GM18951 (cell line): ENCODE measurements around the gene TRIP11.

Experiments used
- POLR2A ChIP-seq: IDR thresholded peaks from 4 replicates; pipeline ENCODE4 v1.6.1; 2011; ENCODE audit warnings: mild to moderate bottlenecking; ENCODE audit not compliant: insufficient read length, insufficient read depth; ENCODE audit errors: extremely low read depth
- in situ Hi-C: fragments of 300-500 bp; cut with MboI; formaldehyde crosslinking; loops from one replicate; pipeline ENCODE4 v1.12.0; 2022; ENCODE audit warnings: low sequenced_read_pairs, mixed read lengths, inconsistent platforms; ENCODE audit not compliant: unreplicated experiment

The TRIP11 gene

DNA sequence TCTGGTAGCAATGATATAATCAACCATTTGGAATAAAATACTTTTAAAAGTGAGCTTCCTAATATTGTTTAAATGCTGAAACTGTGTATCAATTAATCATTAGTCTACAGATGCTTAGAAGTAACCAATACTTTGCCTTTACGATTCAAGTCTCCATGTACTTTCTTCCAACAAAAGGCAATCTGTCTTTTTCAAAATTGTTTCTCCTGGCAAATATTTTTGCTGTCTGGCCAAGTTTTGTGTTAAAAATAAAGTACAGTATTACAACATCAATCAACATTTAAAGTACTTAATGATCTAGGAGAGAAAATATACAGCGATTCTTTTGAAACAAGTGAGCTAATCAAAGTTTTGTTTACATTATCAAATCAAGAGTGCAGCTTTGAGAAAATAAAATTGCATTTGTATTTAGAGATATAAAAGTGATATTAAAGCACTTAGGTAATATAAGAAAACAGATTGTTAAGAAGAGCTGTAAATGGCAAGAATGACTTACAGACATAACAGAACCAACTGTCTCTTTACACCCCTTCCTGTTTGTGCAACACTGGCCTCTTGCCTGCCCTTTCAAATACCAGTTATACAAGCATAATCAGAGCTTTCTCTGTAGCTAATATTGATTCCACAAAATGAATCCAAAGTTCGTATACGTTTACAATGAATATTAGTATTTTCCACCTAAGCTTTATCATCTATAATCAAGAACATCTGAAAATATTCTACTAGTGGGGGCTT is 54.2 kb downstream of the TRIP11 start:
- in situ Hi-C loops = no loop called here
- TF ChIP-seq POLR2A = no peak

DNA sequence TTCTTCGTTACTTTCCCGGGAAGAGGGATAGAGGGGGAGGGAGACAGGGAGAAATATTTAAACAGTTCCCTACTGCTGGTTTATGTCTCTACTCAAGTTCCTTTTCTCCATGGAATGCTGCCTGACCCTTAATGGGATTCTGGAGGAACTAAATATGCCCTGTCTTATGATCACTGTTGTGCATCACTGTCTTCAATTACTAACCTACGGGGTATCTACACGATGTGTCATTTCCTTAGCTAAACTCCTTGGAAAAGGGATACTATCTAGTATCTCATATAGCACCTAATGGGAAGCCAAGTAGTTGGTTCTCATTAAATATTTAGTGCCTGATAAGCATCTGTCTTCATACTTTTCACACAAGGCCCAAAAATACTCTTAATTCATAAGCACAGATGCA is 54.9 kb downstream of the TRIP11 start:
- no peak for TF ChIP-seq POLR2A
- in situ Hi-C loops = no loop called here

DNA sequence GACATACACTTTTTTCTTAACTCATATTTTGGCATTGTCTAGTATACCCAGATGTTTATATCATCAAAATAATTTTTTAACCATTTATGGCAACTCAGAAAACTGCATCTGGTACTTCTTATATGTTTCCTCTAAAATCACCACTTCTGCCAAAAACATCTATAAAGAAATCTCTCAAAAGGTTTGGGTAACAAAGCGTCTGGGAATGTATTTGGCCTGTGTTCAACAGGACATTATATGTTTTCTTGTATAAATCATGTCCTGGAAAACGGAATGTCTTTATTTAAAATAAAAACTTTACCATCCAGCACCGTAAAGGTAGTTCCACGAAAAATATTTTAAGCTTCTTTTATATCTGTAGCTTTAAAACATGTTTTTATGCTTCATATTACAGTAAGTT is 56.3 kb downstream of the TRIP11 start:
- in situ Hi-C loops = no loop called here

DNA sequence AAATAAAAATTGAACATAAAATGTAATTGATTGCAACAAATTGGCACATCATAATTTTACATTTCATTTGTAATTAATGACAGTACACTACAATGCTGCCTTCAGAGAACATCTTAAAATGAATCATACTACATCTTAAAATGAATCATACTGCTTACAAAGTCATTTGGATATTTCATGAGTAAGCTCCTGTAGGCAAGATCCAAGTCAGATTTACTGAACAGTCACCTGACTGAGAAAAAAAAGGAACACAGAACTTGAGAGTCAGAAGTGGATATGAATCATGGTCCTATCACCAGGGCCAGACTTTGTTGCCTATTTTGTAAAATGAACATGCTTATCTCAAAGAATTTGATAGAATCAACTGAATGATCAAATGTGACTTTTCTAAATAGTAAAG is 59.7 kb downstream of the TRIP11 start:
- no peak for TF ChIP-seq POLR2A

More for the DNA sequence above, 56.3 kb downstream of the TRIP11 start:
- no peak for TF ChIP-seq POLR2A

GRCh38 chr14:91977884-91978283 is 62.0 kb downstream of the TRIP11 start:
- TF ChIP-seq POLR2A = no peak
- in situ Hi-C loops = no loop called here

More for the DNA sequence above, 59.7 kb downstream of the TRIP11 start:
- in situ Hi-C loops = no loop called here

- no peak for TF ChIP-seq POLR2A
- in situ Hi-C loops = no loop called here
Measured at GRCh38 chr14:91975763-91976162, 64.1 kb downstream of the TRIP11 start.

DNA sequence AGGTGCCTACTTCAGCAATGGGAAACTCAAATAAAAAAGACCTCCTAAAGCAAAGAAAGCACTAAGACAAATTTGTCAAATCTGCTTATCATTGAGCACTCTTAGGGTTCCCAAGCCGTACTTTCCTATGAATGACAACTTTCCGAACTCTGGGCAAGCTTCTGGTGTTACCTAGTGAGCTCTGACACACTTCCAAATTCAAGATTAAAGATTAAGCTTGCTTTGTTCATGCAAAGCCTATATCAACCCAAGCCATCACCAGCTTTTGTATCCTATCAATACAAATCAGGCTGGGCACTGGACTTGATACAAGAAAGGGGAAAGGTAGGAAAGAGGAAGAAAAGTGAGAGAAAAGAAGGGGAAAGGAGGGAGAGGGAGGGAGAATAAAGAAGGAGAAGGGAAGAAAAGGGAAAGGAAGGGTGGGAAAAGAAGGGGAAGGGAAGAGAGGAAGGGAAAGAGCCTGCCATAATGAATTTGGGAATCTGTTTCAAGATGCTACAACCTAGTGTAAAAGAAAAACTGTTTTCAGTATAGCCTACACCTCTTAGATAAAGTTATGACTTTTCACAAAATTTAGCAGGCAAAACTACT is 68.6 kb downstream of the TRIP11 start:
- in situ Hi-C loops = no loop called here
- TF ChIP-seq POLR2A = no peak

DNA sequence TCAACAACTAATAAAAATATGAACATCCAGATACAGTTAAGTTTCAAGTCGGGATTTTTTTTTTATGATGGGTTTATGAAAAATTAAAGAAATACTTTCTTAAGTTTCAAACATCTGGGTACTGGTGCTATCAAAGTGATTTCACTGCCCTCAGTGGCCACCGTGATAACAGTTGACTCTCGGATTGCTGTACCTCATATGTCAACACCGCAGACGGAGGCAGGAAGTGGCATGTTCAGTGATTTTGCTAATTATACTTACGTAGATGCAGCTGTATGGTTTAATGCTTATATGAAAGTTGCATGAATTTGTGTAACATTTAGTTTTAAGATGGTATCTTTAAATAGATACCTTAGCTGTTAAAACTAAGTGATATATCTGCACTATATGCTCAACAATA is 71.6 kb downstream of the TRIP11 start:
- in situ Hi-C loops = no loop called here
- TF ChIP-seq POLR2A = no peak

DNA sequence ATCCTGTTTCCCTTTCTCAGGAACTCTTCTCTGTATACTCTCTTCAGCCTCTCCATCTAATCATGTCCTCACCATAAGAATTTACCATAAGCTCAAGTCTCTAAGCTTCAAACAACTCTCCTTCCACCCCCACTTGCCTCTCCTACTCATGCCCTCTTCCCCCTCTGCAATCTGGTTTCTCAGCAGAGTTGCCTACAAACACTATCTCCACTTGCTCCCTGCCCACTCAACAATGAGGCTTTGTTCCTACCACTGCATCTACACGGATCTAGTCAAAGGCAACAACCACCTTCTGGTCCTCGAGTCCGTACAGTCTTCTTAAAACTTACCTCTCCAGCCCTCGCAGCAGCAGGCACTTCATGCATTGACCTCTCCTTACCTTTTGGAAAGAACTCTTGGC is 75.1 kb downstream of the TRIP11 start:
- in situ Hi-C loops = no loop called here
- TF ChIP-seq POLR2A = no peak

- in situ Hi-C loops = no loop called here
Measured at GRCh38 chr14:91964011-91964410, 75.8 kb downstream of the TRIP11 start.

DNA sequence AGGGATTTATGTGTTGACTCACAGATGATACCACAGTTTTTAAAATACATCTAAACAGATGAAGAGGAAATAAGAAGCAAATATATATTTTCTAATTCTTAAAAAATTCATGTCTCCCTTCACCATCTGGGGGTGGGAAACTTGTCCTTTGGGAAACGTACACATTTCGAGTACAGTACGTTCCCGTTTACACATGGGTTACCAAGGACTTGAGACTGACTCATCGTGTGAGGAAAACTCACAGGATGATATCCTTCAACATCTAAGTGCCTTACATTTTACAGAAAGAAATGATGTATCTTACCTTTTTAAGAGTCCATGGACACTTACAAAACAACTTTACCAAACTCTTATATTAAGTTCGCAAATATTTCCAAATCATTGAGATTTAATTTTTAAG is 76.4 kb downstream of the TRIP11 start:
- in situ Hi-C loops = no loop called here
- no peak for TF ChIP-seq POLR2A

More at GRCh38 chr14:91964011-91964410, 75.8 kb downstream of the TRIP11 start:
- no peak for TF ChIP-seq POLR2A

DNA sequence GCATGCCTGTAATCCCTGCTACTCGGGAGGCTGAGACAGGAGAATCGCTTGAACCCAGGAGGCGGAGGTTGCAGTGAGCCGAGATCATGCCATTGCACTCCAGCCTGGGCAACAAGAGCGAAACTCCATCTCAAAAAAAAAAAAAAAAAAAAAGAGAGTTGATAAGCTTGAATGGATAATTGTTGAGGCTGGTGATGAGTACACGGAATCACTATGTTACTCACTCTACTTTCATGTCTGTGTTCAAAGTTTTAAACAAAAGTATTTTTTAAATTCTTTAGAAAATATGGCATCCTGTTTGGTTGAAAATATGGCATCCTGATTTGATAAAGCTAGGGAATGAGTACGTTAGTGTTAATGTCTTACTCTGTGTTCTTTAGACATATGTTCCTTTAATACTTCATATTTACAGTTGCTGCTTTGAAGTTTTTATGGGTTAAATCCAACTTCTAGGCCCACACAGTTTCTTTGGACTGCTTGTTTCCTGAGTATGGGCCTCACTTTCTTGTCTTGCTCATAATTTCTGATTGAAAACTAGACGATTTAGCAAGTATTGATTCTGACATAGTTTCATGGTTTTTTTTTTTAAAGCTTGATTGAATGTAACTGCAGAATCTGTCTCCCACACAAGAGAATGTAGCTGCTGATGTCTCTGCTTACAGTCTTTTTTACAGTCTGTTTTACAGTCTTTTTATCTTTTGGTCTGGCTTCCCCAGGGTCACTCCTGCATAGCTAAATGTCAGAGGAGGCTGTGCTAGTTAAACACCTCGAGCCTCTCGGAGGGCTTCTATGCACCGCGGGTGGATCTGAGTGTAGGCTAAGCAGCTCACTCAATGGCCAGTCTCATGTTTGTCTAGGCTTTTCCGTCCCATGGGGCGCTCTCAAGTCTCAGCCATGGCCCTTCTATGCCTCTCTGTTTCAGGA is 78.3 kb downstream of the TRIP11 start:
- TF ChIP-seq POLR2A = no peak
- in situ Hi-C loops = no loop called here

GRCh38 chr14:91957876-91958313 is 82.0 kb downstream of the TRIP11 start:
- TF ChIP-seq POLR2A = no peak
- in situ Hi-C loops = no loop called here
